K562 (cell line): ENCODE data around the gene CDK5R1.

Source experiments
- ATF7 ChIP-seq: fragments of 450-650 bp; IDR thresholded peaks from 2 replicates; pipeline ENCODE4 v1.7.1; 2014; ENCODE audit warnings: mild to moderate bottlenecking, moderate library complexity
- BRCA1 ChIP-seq, 2 experiments: fragments of 450-650 bp in 1 of 2; sonication (generic) in 1 of 2; formaldehyde crosslinking in 1 of 2; IDR thresholded peaks; 2 replicates each; pipeline versions ENCODE4 v1.5.0 to v1.6.1; 2017 to 2020; ENCODE audit warnings: mild to moderate bottlenecking in 1 of 2, missing genetic modification reagents in 1 of 2
- C11orf30 ChIP-seq: fragments of 450-650 bp; IDR thresholded peaks from 2 replicates; pipeline ENCODE4 v1.6.1; 2016; ENCODE audit warnings: low read depth, mild to moderate bottlenecking
- CTCF ChIP-seq, 3 experiments: IDR thresholded peaks in 2 of 3; conservative IDR thresholded peaks in 1 of 3; 2 replicates each; pipeline ENCODE4 v1.5.1; 2011 to 2012; ENCODE audit warnings: low read length in 3 of 3, mild to moderate bottlenecking in 3 of 3, control low read depth in 2 of 3, improper control_type of control experiment in 1 of 3, inconsistent platforms in 1 of 3, low read depth in 1 of 3, mixed read lengths in 1 of 3, moderate library complexity in 1 of 3; ENCODE audit not compliant: insufficient read depth in 2 of 3
- ETS1 ChIP-seq: conservative IDR thresholded peaks from 2 replicates; pipeline ENCODE4 v1.6.1; 2011; ENCODE audit warnings: low read depth, mild to moderate bottlenecking, low read length; ENCODE audit not compliant: control insufficient read depth
- EZH2 ChIP-seq: IDR thresholded peaks from 2 replicates; pipeline ENCODE4 v1.6.1; 2012; ENCODE audit warnings: low read depth, mild to moderate bottlenecking, inconsistent platforms, low read length, borderline replicate concordance
- FOSL1 ChIP-seq: fragments of 200-800 bp; sonication (Bioruptor generic); conservative IDR thresholded peaks from 2 replicates; pipeline ENCODE4 v1.6.1; 2016; ENCODE audit warnings: missing genetic modification characterization, missing compliant biosample characterization
- HBP1 ChIP-seq: fragments of 450-650 bp; formaldehyde crosslinking; IDR thresholded peaks from 2 replicates; pipeline ENCODE4 v1.4.0; 2022; ENCODE audit warnings: missing genetic modification characterization
- JUN ChIP-seq, 2 experiments: sonication (generic) in 1 of 2; formaldehyde crosslinking in 1 of 2; IDR thresholded peaks; 2 replicates each; pipeline versions ENCODE4 v1.6.1 to v1.8.0; 2012 to 2022; ENCODE audit warnings: borderline replicate concordance in 2 of 2, mild to moderate bottlenecking in 2 of 2, improper control_type of control experiment in 1 of 2, low read depth in 1 of 2, low read length in 1 of 2, missing genetic modification reagents in 1 of 2
- MAFK ChIP-seq: IDR thresholded peaks from 2 replicates; pipeline ENCODE4 v1.6.1; 2011; ENCODE audit warnings: low read length, improper control_type of control experiment
- MAZ ChIP-seq, 2 experiments: fragments of 450-650 bp in 1 of 2; sonication (generic) in 1 of 2; formaldehyde crosslinking; IDR thresholded peaks in 1 of 2; conservative IDR thresholded peaks in 1 of 2; 2 replicates each; pipeline versions ENCODE4 v1.4.0 to v1.5.0; 2020; ENCODE audit warnings: mild to moderate bottlenecking in 1 of 2, missing genetic modification reagents in 1 of 2
- MLX ChIP-seq, 2 experiments: fragments of 450-650 bp in 1 of 2; sonication (generic) in 1 of 2; formaldehyde crosslinking; conservative IDR thresholded peaks; 2 replicates each; pipeline versions ENCODE4 v1.4.0 to v1.8.1; 2020 to 2022; ENCODE audit warnings: mild to moderate bottlenecking in 1 of 2, missing genetic modification reagents in 1 of 2
- POLR2A ChIP-seq: fragments of 450-650 bp; conservative IDR thresholded peaks from 2 replicates; pipeline ENCODE4 v1.6.1; 2016
- ZNF75A ChIP-seq: fragments of 450-650 bp; formaldehyde crosslinking; IDR thresholded peaks from 2 replicates; pipeline ENCODE4 v1.4.0; 2020; ENCODE audit warnings: mild to moderate bottlenecking

- TF ChIP-seq CTCF (IDR thresholded peaks at IDR 0.05 in 2 of 3, conservative IDR thresholded peaks at IDR 0.05 in 1 of 3; ENCODE audit: insufficient read depth in 2 of 3, low read depth in 1 of 3, low read length in 3 of 3) (0 out of 6 replicates have a peak, but pooled peaks of 1 of the 3 experiments have one; percentile 9), JUN (IDR thresholded peaks at IDR 0.05; ENCODE audit: borderline replicate concordance, low read depth, low read length) (no peak), JUN (CRISPR knock-in tag; IDR thresholded peaks at IDR 0.05; ENCODE audit: borderline replicate concordance) (no peak), EZH2 (no peak), HBP1 (CRISPR knock-in tag) (no peak), ZNF75A (CRISPR knock-in tag) (no peak), BRCA1 (IDR thresholded peaks at IDR 0.05) (no peak), BRCA1 (CRISPR knock-in tag; IDR thresholded peaks at IDR 0.05) (no peak), ETS1 (no peak), MAFK (no peak), POLR2A (no peak), FOSL1 (tag) (no peak), MAZ (CRISPR knock-in tag; conservative IDR thresholded peaks at IDR 0.05 in 1 of 2, IDR thresholded peaks at IDR 0.05 in 1 of 2) (peak in 1 of 2 experiments; percentile 35; a peak in 1 of 4 replicates), ATF7 (no peak), C11orf30 (no peak), MLX (CRISPR knock-in tag; conservative IDR thresholded peaks at IDR 0.05) (no peak)
Measured at GRCh38 chr17:32445074-32445415, 41.7 kb upstream of the CDK5R1 start.
